Stimulated activated CD4-positive, alpha-beta T cell treated with anti-CD3 and anti-CD28 coated beads, Interleukin-4, amount 100 ng/mL, for 1 hour (primary cell): Measurements from ENCODE around the gene CENPVL2.
"Not testable (repeated sequence)": the region's sequence is repeated elsewhere in the genome, so short reads cannot be mapped to it uniquely, and the experiment has no call there.

Experiments
- DNase-seq: peaks from one replicate; pipeline ENCODE4 v3.0.0-alpha.2; 2020

The CENPVL2 gene

GRCh38 chrX:51682720-51683062 is at the start of gene CENPVL2:
Gene CENPVL2, minus strand, starts transcription at chrX:51682831. Its CDS starts 0 bp downstream, at chrX:51682831.
- not testable (repeated sequence) for DNase-seq

GRCh38 chrX:51728202-51728601 is 45.6 kb upstream of the CENPVL2 start:
- no peak for DNase-seq

- DNase-seq = not testable (repeated sequence)
Measured at GRCh38 chrX:51712943-51713647, 30.5 kb upstream of the CENPVL2 start.

- DNase-seq = not testable (repeated sequence)
Measured at GRCh38 chrX:51710277-51711164, 27.9 kb upstream of the CENPVL2 start, which contains the start of gene CENPVL1. Gene CENPVL1, plus strand, starts transcription at chrX:51710512. Its CDS starts 0 bp downstream, at chrX:51710512.

- no peak for DNase-seq
Measured at GRCh38 chrX:51697397-51697796, 14.8 kb upstream of the CENPVL2 start.

- DNase-seq = no peak
Measured at GRCh38 chrX:51694254-51694653, 11.6 kb upstream of the CENPVL2 start.

DNA sequence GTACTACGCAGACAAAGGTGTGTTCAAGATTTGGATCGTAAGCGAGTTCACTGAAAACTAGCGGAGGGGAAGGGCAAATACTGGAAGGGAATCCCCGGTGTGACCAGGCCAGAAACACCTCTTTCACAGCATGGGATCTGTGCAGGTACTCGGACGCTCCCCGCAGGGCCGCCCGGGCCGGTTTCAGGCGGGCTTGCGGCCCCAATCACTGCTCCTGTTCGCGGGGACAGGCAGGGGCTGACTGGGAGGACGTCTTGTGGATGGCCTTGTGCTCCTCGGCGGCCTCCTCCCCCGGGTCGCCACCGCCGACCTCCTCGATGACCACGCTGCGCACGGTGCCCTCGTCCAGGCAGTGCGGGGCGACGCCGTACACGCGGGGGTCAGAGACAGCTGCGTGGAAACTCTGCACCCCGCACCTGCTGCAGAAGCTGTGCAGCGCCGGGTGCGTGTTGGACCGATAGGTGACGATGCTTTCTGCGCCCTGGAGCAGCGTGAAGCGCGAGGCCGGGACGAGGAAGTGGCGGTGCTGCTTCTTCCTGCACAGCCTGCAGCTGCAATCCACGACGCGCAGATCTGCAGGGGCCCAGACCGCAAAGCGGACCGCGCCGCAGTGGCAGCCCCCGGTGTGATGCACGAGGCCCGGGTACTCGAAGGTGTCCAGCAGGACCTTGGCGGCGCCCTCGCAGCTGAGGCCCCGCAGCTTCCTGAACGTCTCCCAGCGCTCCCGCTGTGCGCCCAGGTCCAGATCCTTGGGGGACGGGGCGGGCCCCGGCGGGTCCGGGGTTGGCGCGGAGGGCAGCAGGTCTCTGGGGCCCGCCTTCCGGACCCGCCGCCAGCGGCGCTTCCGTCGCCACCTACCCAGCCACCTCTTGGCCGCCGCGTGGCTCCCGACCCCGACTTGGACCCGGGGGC is 567 bp downstream of the CENPVL2 start:
- not testable (repeated sequence) for DNase-seq

- DNase-seq = not testable (repeated sequence)
Measured at GRCh38 chrX:51679689-51680433, 2.8 kb downstream of the CENPVL2 start.

DNA sequence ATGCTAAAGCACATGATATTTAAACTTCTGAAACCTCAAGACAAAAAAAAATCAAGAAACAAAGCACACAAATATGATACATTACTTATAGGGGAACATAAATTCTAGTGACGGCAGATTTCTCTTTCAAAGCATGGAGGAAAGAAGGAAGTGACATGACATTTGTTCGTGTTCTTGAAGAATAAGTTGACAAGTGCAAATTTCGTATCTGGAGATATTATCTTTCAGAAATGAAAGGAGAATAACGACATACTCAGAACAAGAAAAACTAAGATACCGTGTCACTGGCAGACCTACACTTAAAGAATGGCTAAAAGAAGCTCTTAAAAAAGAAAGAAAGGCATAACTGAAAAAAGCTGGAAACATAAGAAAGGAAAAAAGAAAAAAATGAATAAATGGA is 16.6 kb downstream of the CENPVL2 start:
- DNase-seq = no peak

GRCh38 chrX:51643377-51643776 is 39.3 kb downstream of the CENPVL2 start:
- no peak for DNase-seq

GRCh38 chrX:51641421-51642021 is 41.1 kb downstream of the CENPVL2 start:
- DNase-seq = no peak

DNA sequence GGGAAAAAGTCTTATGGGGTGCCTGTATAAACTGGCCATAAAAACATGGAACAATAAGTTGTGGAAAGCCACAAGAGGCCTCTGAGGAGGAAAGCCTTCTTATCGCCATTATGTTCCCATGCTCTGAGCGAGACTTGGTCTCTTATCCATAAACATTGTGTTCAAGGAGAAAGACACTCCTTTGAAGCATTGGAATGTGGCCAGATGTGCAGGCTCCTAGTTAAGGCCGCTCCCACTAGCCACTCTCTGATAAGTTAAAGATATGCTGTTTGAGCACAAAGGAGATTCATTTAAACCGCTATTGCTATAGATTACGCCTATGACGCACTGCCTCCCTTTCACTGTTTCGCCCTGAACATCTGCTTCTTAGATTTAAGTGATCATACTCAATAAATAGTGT is 46.1 kb downstream of the CENPVL2 start:
- DNase-seq = not testable (repeated sequence)
